ENCODE data around the gene GET4.
"Not testable (repeated sequence)": the region's sequence is repeated elsewhere in the genome, so short reads cannot be mapped to it uniquely, and the experiment has no call there.

The GET4 gene

DNA sequence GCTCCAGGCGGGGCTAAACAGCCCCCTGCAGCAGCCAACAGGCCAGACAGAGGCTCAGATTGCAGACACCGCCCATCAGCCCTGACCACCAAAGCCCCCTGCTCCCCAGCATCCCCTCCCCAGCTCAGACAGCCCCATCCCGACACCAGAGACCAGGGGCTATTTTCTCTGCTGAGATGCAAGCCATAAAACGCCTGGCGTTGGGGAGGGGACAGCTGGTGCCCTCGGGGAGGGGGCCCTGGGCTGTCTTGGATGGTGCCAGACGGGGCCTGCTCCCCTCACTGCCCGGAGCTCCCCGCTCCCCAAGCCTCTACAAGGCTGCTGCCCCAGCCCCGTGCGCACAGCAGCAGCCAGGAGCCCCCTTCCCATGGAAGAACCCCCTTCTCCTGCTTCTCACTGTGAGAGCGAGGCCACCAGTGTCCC is 31.8 kb downstream of the GET4 start:
- H2AFZ ChIP-seq, result no peak overlapping the region
- H3K9ac ChIP-seq, result no peak overlapping the region
- no peaks in the 10 kb centered on the region for H3K79me2 ChIP-seq
- no peaks in the 10 kb centered on the region for H3K36me3 ChIP-seq (ENCODE audit: control insufficient read depth, insufficient read depth, low read length)
- no peak overlapping the region for H3K27ac ChIP-seq
- no peaks in the 10 kb centered on the region for H3K4me1 ChIP-seq
- H3K4me3 ChIP-seq (ENCODE audit: low read depth, low read length), result no peak overlapping the region
- no peak overlapping the region for H3K4me2 ChIP-seq (ENCODE audit: low read length)
- H3K9me3 ChIP-seq (ENCODE audit: control insufficient read depth, low read length), result no peaks in the 10 kb centered on the region
- TF ChIP-seq, protein P1, sequence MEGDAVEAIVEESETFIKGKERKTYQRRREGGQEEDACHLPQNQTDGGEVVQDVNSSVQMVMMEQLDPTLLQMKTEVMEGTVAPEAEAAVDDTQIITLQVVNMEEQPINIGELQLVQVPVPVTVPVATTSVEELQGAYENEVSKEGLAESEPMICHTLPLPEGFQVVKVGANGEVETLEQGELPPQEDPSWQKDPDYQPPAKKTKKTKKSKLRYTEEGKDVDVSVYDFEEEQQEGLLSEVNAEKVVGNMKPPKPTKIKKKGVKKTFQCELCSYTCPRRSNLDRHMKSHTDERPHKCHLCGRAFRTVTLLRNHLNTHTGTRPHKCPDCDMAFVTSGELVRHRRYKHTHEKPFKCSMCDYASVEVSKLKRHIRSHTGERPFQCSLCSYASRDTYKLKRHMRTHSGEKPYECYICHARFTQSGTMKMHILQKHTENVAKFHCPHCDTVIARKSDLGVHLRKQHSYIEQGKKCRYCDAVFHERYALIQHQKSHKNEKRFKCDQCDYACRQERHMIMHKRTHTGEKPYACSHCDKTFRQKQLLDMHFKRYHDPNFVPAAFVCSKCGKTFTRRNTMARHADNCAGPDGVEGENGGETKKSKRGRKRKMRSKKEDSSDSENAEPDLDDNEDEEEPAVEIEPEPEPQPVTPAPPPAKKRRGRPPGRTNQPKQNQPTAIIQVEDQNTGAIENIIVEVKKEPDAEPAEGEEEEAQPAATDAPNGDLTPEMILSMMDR (IDR thresholded peaks at IDR 0.05), result no peak
- no peaks in the 10 kb centered on the region for H3K27me3 ChIP-seq (ENCODE audit: control insufficient read depth, insufficient read depth, low read length)

DNA sequence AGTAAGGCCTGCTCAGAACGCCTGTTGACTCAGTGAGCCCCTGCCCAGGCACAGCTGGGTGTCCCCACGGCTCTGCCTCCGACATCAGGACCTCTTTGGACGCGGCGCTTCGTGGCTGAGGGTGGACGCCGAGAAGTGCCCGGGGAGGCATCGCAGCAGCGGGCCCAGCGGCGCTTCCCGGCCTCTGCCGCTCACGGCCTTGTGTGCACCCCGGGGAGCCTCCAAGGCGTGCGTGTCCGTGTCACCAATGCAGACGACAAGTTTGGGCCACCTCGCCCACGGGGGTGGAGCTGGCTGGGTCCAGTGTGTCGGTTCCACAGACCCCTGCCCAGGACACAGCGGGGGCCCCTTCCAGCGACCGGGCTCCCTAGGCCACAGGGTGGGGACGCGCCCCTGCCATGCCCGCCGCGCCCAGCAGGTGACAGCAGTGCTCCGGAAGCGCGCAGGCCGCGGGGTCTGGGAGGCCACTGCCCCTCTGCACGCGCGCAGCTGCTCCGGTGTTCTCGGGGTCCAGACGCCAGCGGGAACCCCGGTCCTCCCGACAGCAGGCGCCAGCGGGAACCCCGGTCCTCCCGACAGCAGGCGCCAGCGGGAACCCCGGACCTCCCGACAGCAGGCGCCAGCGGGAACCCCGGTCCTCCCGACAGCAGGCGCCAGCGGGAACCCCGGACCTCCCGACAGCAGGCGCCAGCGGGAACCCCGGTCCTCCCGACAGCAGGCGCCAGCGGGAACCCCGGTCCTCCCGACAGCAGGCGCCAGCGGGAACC is 32.4 kb downstream of the GET4 start:
- H3K9ac ChIP-seq; H3K27ac ChIP-seq; H3K4me3 ChIP-seq (ENCODE audit: low read depth, low read length); H3K9me3 ChIP-seq (ENCODE audit: control insufficient read depth, low read length); H3K27me3 ChIP-seq (ENCODE audit: control insufficient read depth, insufficient read depth, low read length); H3K4me1 ChIP-seq; H2AFZ ChIP-seq; H3K36me3 ChIP-seq (ENCODE audit: control insufficient read depth, insufficient read depth, low read length); H3K79me2 ChIP-seq: not testable (repeated sequence)
- peak overlapping the region; percentile 17 for H3K4me2 ChIP-seq (ENCODE audit: low read length)
- TF ChIP-seq, protein P1 (IDR thresholded peaks at IDR 0.05), result peak; percentile 78

DNA sequence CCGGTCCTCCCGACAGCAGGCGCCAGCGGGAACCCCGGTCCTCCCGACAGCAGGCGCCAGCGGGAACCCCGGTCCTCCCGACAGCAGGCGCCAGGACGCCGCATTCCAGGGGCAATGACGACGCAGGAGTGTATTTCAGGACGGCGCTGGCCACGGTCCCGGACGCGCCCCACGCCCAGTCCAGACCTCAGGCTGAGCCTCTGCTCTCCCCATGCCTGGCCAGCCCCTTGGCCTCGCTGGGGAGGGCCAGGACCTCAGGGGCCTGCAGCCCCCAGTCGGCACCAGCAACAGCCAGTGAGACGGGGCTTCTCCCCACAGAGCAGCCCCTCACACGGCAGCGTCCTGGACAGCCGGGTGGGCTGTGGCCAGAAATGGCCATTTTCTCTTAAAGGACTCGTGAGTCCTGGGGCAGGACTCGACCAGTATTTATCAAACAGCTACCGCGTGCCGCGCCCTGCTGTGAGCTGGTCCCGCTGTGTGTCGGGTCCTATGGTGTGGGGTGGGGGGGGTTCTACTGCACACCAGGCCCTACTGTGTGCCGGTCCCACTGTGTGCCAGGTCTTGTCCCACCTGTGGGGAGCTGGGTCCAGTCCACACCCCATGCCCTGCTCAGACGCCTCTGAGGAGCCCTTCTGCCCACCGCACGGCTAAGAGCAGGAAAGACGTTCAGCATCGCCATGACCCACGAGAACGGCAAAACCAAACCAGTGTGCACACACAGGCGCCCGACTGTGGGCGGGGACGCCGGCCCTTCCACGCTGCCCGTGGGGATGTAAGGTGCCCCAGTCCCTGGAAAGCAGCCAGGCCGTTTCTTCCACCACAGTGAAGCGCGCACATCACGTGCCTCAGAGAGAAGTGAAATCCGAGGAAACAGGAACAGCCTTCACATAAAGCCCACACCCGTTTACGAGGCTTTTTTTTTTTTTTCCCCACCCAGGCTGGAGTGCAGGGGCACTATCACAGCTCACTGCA is 33.3 kb downstream of the GET4 start:
- H3K27me3 ChIP-seq (ENCODE audit: control insufficient read depth, insufficient read depth, low read length), result no peaks in the 10 kb centered on the region
- TF ChIP-seq, protein P1 (IDR thresholded peaks at IDR 0.05), result no peak
- H3K4me1 ChIP-seq, result no peaks in the 10 kb centered on the region
- no peak overlapping the region for H3K9ac ChIP-seq
- no peak overlapping the region for H3K4me2 ChIP-seq (ENCODE audit: low read length)
- H3K4me3 ChIP-seq (ENCODE audit: low read depth, low read length), result no peak overlapping the region
- H3K36me3 ChIP-seq (ENCODE audit: control insufficient read depth, insufficient read depth, low read length), result no peaks in the 10 kb centered on the region
- H3K27ac ChIP-seq, result no peak overlapping the region
- H2AFZ ChIP-seq, result no peak overlapping the region
- no peaks in the 10 kb centered on the region for H3K79me2 ChIP-seq
- H3K9me3 ChIP-seq (ENCODE audit: control insufficient read depth, low read length), result no peaks in the 10 kb centered on the region

DNA sequence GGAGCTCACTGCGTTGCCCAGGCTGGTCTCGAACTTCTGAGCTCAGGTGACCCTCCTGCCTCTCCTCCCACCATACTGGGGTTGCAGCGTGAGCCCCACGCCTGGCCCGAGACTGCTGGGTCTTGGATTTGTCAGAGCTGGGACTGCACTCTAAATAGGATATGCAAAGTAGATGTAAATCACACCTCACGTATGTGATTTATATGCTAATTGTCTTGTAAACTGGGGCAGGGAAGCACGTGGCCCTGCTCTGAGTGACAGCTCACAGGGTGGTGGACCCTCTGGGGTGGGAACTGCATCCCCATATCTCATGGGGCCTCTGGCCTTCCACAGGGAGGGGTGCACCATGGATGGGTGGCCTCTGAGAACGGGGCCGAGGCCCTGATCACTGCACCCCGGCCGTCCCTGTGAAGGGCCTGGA is 34.1 kb downstream of the GET4 start:
- no peak overlapping the region for H3K4me3 ChIP-seq (ENCODE audit: low read depth, low read length)
- H3K27ac ChIP-seq, result no peak overlapping the region
- no peak overlapping the region for H3K9ac ChIP-seq
- H3K36me3 ChIP-seq (ENCODE audit: control insufficient read depth, insufficient read depth, low read length), result no peaks in the 10 kb centered on the region
- H2AFZ ChIP-seq, result no peak overlapping the region
- no peak overlapping the region for H3K4me2 ChIP-seq (ENCODE audit: low read length)
- no peaks in the 10 kb centered on the region for H3K27me3 ChIP-seq (ENCODE audit: control insufficient read depth, insufficient read depth, low read length)
- TF ChIP-seq, protein P1 (IDR thresholded peaks at IDR 0.05), result no peak
- no peaks in the 10 kb centered on the region for H3K79me2 ChIP-seq
- H3K9me3 ChIP-seq (ENCODE audit: control insufficient read depth, low read length), result no peaks in the 10 kb centered on the region
- no peaks in the 10 kb centered on the region for H3K4me1 ChIP-seq

All from parathyroid adenoma (tissue), 2 donors.